ENCODE data around the gene ITGA7. TPM values are rescaled to one million over a fixed set of nuclear protein-coding genes. Genes with fewer than 3 reads are reported as not detected.

The ITGA7 gene
- polyA plus RNA-seq, 1 of the 3 experiments (the other 2 are of a cell fraction) = 19.7 TPM

DNA sequence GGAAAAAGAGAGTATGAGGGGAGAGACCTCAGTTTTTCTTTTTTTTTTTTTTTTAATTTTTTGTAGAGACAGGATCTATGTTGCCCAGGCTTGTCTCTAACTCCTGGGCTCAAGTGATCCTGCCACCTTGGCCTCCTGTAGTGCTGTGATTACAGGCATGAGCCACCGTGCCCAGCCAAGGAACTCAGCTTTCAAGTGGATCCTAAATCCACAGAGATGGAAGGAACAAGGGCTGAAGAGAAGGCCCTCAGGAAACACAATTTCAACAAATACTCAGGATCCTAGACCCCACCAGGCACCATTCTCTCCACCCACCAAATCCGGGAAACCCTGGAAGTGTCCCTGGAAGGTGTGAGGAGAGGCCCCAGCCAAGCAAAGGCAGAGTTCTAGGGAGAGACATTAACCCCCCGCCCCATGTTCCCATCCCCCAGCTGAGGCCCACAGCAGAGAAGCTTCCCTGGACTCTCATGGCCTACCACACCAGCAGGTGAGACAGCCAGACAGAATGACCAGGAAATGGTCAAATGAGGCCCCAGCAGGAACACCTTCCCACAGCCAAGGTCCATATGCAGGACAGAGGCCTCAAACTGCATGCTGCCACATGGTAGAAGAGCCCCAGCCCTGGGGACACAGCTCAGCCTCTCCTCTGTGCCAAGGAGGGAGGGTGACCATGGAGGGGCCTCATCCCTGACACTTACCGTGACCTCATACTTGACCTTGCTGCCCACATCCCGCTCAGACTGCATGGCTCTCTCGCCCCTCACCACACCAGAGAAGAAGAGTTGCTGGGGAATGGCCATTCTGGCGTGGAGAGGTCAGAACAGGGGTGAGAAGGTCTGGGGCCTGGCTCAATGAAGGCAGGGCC lies 14.1 kb downstream of the ITGA7 start:
- ChIA-PET POLR2A (no interaction called here), CTCF (interaction anchor here (1.7 to 2.5 kb wide), 2 partner anchors 12 to 37 kb away, joined by 5 to 8 read pairs; a partner anchor contains a TSS)
- 79% methylated on average over 7 of the region's 7 CpGs for WGBS (ENCODE audit: low lambda C conversion rate)
- no peaks in the 10 kb centered on the region for H3F3A ChIP-seq (replicated peaks; ENCODE audit: insufficient read depth)
- H4K20me1 ChIP-seq (ENCODE audit: insufficient read depth) = no peaks in the 10 kb centered on the region
- H3K9ac ChIP-seq = no peak overlapping the region
- no peaks in the 10 kb centered on the region for H3K27me3 ChIP-seq (ENCODE audit: insufficient read depth)
- no peak overlapping the region for H3K4me2 ChIP-seq
- TF ChIP-seq, protein P1, sequence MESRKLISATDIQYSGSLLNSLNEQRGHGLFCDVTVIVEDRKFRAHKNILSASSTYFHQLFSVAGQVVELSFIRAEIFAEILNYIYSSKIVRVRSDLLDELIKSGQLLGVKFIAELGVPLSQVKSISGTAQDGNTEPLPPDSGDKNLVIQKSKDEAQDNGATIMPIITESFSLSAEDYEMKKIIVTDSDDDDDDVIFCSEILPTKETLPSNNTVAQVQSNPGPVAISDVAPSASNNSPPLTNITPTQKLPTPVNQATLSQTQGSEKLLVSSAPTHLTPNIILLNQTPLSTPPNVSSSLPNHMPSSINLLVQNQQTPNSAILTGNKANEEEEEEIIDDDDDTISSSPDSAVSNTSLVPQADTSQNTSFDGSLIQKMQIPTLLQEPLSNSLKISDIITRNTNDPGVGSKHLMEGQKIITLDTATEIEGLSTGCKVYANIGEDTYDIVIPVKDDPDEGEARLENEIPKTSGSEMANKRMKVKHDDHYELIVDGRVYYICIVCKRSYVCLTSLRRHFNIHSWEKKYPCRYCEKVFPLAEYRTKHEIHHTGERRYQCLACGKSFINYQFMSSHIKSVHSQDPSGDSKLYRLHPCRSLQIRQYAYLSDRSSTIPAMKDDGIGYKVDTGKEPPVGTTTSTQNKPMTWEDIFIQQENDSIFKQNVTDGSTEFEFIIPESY (IDR thresholded peaks at IDR 0.05; ENCODE audit: borderline replicate concordance, low read depth) = no peak
- TF ChIP-seq YY1 (IDR thresholded peaks at IDR 0.05; ENCODE audit: low read depth) = no peak
- no peak for TF ChIP-seq GATA2 (CRISPR knock-in tag; IDR thresholded peaks at IDR 0.05)
- TF ChIP-seq RXRA (IDR thresholded peaks at IDR 0.05; ENCODE audit: borderline replicate concordance, low read depth) = no peak
- TF ChIP-seq, protein P2, sequence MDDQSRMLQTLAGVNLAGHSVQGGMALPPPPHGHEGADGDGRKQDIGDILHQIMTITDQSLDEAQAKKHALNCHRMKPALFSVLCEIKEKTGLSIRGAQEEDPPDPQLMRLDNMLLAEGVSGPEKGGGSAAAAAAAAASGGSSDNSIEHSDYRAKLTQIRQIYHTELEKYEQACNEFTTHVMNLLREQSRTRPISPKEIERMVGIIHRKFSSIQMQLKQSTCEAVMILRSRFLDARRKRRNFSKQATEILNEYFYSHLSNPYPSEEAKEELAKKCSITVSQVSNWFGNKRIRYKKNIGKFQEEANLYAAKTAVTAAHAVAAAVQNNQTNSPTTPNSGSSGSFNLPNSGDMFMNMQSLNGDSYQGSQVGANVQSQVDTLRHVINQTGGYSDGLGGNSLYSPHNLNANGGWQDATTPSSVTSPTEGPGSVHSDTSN (IDR thresholded peaks at IDR 0.05) = no peak
- TF ChIP-seq MEF2A (IDR thresholded peaks at IDR 0.05; ENCODE audit: borderline replicate concordance, low read depth) = no peak
- no peak for TF ChIP-seq TEAD4 (IDR thresholded peaks at IDR 0.05; ENCODE audit: borderline replicate concordance, insufficient read depth)
- TF ChIP-seq FOSL2 (IDR thresholded peaks at IDR 0.05; ENCODE audit: borderline replicate concordance, low read depth) = no peak
- TF ChIP-seq FOXJ3 (CRISPR knock-in tag; IDR thresholded peaks at IDR 0.05) = no peak
- TF ChIP-seq, protein P3, sequence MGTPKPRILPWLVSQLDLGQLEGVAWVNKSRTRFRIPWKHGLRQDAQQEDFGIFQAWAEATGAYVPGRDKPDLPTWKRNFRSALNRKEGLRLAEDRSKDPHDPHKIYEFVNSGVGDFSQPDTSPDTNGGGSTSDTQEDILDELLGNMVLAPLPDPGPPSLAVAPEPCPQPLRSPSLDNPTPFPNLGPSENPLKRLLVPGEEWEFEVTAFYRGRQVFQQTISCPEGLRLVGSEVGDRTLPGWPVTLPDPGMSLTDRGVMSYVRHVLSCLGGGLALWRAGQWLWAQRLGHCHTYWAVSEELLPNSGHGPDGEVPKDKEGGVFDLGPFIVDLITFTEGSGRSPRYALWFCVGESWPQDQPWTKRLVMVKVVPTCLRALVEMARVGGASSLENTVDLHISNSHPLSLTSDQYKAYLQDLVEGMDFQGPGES (IDR thresholded peaks at IDR 0.05; ENCODE audit: low read depth, low read length) = no peak
- no peak for TF ChIP-seq RCOR1 (IDR thresholded peaks at IDR 0.05; ENCODE audit: low read length)
- no peak for TF ChIP-seq NRF1 (IDR thresholded peaks at IDR 0.05; ENCODE audit: low read depth, low read length)
- H3K27ac ChIP-seq (ENCODE audit: low read depth in 2 of 2, low read length in 1 of 2) = no peak overlapping the region
- H3K79me2 ChIP-seq (ENCODE audit: insufficient read depth) = no peaks in the 10 kb centered on the region
- no peak for DNase-seq
- no peak overlapping the region for H2AFZ ChIP-seq (ENCODE audit: low read depth)
- no peaks in the 10 kb centered on the region for H3K36me3 ChIP-seq (replicated peaks in 1 of 2; ENCODE audit: control insufficient read depth in 1 of 2, insufficient read depth in 2 of 2, low read length in 1 of 2)
- H3K9me3 ChIP-seq = no peaks in the 10 kb centered on the region
- H3K9me2 ChIP-seq = no peaks in the 10 kb centered on the region
- H3K4me3 ChIP-seq (ENCODE audit: low read depth in 2 of 2, low read length in 1 of 2) = no peak overlapping the region
- no peaks in the 10 kb centered on the region for H3K4me1 ChIP-seq (ENCODE audit: control insufficient read depth in 1 of 2, insufficient read depth in 2 of 2, low read depth in 1 of 2, low read length in 1 of 2)

Data from SK-N-SH (cell line).